GM19324 (cell line): ENCODE results near the gene SLC25A47.

ENCODE experiments used
- ATAC-seq: cut with Tn5 transposase; IDR thresholded peaks from one replicate; pipeline ENCODE4 v1.9.1; 2021; ENCODE audit warnings: mild to moderate bottlenecking, moderate library complexity; ENCODE audit not compliant: unreplicated experiment, low FRiP score

The SLC25A47 gene

GRCh38 chr14:100374270-100374669 lies 51.1 kb downstream of the SLC25A47 start:
- ATAC-seq = no peak

- no peak for ATAC-seq
Observed at GRCh38 chr14:100374876-100375265, 51.7 kb downstream of the SLC25A47 start.

- ATAC-seq = peak; percentile 25
Observed at GRCh38 chr14:100375266-100375962, 52.3 kb downstream of the SLC25A47 start.

- ATAC-seq = peak; percentile 93
Observed at GRCh38 chr14:100375963-100376735, 53.0 kb downstream of the SLC25A47 start, which contains the start of gene WDR25. TSS of gene WDR25 (plus strand) at chr14:100376485.

GRCh38 chr14:100376751-100377171 lies 53.6 kb downstream of the SLC25A47 start:
- ATAC-seq = no peak
